ENCODE results near the gene DPY30.

DPY30 gene

GRCh38 chr2:31978436-31978835 is 61.2 kb downstream of the DPY30 start:
- Histone ChIP-seq H3K9me3 (ENCODE audit: control insufficient read depth in 2 of 2, low read length in 2 of 2) (no peaks in the 10 kb centered on the region), H3K27me3 (ENCODE audit: control insufficient read depth in 2 of 2, insufficient read depth in 2 of 2, low read length in 2 of 2) (no peaks in the 10 kb centered on the region), H3K9ac (ENCODE audit: low read depth in 1 of 2, low read length in 2 of 2) (no peak overlapping the region), H3K4me3 (ENCODE audit: low read length in 2 of 2) (no peak overlapping the region), H3K4me1 (ENCODE audit: control insufficient read depth in 2 of 2, insufficient read depth in 2 of 2, low read length in 2 of 2) (no peaks in the 10 kb centered on the region), H3K36me3 (ENCODE audit: control insufficient read depth in 2 of 2, insufficient read depth in 2 of 2, low read length in 2 of 2) (no peaks in the 10 kb centered on the region), H3K27ac (ENCODE audit: low read depth in 2 of 2, low read length in 2 of 2) (no peak overlapping the region)

Measured in mucosa of rectum (tissue), 2 donors.